Measurements from ENCODE around the gene AKAP6. TPM values are rescaled to one million over a fixed set of nuclear protein-coding genes. Genes with fewer than 3 reads are reported as not detected.
A peak's percentile ranks its signal among the peaks of the same experiment; 100 is the strongest.

AKAP6 gene
- total and polyA plus RNA-seq, 2 experiments from 2014 or later: 9.2 to 21.8 TPM

GRCh38 chr14:32366256-32366879, 37.3 kb downstream of the AKAP6 start:
- Histone ChIP-seq H3K36me3 (no peaks in the 10 kb centered on the region), H3K4me3 (no peak overlapping the region), H3K27ac (no peak overlapping the region), H3K27me3 (no peaks in the 10 kb centered on the region), H3K4me1 (ENCODE audit: low read depth) (peaks cover 9% of the 10 kb centered on the region), H3K9me3 (ENCODE audit: low read depth) (no peaks in the 10 kb centered on the region)
- DNase-seq (ENCODE audit: low read depth in 1 of 2, low spot score in 1 of 2): peak; percentile 18 to 51
- TF ChIP-seq CTCF (IDR thresholded peaks at IDR 0.05; ENCODE audit: low read depth, low read length): no peak

GRCh38 chr14:32366986-32367385, 37.9 kb downstream of the AKAP6 start:
- Histone ChIP-seq H3K4me3 (no peak overlapping the region), H3K27ac (no peak overlapping the region), H3K36me3 (no peaks in the 10 kb centered on the region), H3K9me3 (ENCODE audit: low read depth) (no peaks in the 10 kb centered on the region), H3K27me3 (no peaks in the 10 kb centered on the region), H3K4me1 (ENCODE audit: low read depth) (peaks cover 9% of the 10 kb centered on the region)
- no peak for TF ChIP-seq CTCF (IDR thresholded peaks at IDR 0.05; ENCODE audit: low read depth, low read length)
- DNase-seq (ENCODE audit: low read depth in 1 of 2, low spot score in 1 of 2): peak in 1 of 2 donors; percentile 55

GRCh38 chr14:32367516-32367915, 38.4 kb downstream of the AKAP6 start:
- H3K36me3 ChIP-seq: no peaks in the 10 kb centered on the region
- no peak for DNase-seq (ENCODE audit: low read depth in 1 of 2, low spot score in 1 of 2)
- H3K4me3 ChIP-seq: no peak overlapping the region
- no peak for TF ChIP-seq CTCF (IDR thresholded peaks at IDR 0.05; ENCODE audit: low read depth, low read length)
- H3K27ac ChIP-seq: no peak overlapping the region
- no peaks in the 10 kb centered on the region for H3K9me3 ChIP-seq (ENCODE audit: low read depth)
- H3K27me3 ChIP-seq: no peaks in the 10 kb centered on the region
- peaks cover 8% of the 10 kb centered on the region for H3K4me1 ChIP-seq (ENCODE audit: low read depth)

- no peak overlapping the region for H3K27ac ChIP-seq
- H3K27me3 ChIP-seq: no peaks in the 10 kb centered on the region
- no peaks in the 10 kb centered on the region for H3K36me3 ChIP-seq
- no peak overlapping the region for H3K4me3 ChIP-seq
- H3K9me3 ChIP-seq (ENCODE audit: low read depth): no peaks in the 10 kb centered on the region
- peaks cover 5% of the 10 kb centered on the region for H3K4me1 ChIP-seq (ENCODE audit: low read depth)
- no peak for DNase-seq (ENCODE audit: low read depth in 1 of 2, low spot score in 1 of 2)
- TF ChIP-seq CTCF (IDR thresholded peaks at IDR 0.05; ENCODE audit: low read depth, low read length): no peak
Observed at GRCh38 chr14:32368107-32368506, 39.0 kb downstream of the AKAP6 start.

- no peak overlapping the region for H3K4me3 ChIP-seq
- H3K9me3 ChIP-seq (ENCODE audit: low read depth): no peaks in the 10 kb centered on the region
- no peaks in the 10 kb centered on the region for H3K27me3 ChIP-seq
- DNase-seq (ENCODE audit: low read depth in 1 of 2, low spot score in 1 of 2): peak in 1 of 2 donors; percentile 61
- H3K27ac ChIP-seq: no peak overlapping the region
- TF ChIP-seq CTCF (IDR thresholded peaks at IDR 0.05; ENCODE audit: low read depth, low read length): no peak
- H3K36me3 ChIP-seq: no peaks in the 10 kb centered on the region
- H3K4me1 ChIP-seq (ENCODE audit: low read depth): peaks cover 5% of the 10 kb centered on the region
Observed at GRCh38 chr14:32370714-32371113, 41.6 kb downstream of the AKAP6 start.
